Subcutaneous adipose tissue (tissue), 4 donors: Measurements from ENCODE around the gene HMGA1. TPM values are rescaled to one million over a fixed set of nuclear protein-coding genes. Genes with fewer than 3 reads are reported as not detected.

Source experiments
- total RNA-seq, 4 donors: library from RNA; depleted of rRNA; stranded (reverse); fragments of >200 nt; gene quantifications; one replicate each; pipeline ENCODE4 v1.1.0, GENCODE V29; 2016
- TF ChIP-seq, protein P1 (sequence below): fragments of 450-650 bp; IDR thresholded peaks from one replicate; pipeline ENCODE4 v1.5.1; 2016; ENCODE audit warnings: low read depth, mild to moderate bottlenecking, control low read depth, antibody characterized with exemption, moderate library complexity

Gene HMGA1
- total RNA-seq, 4 donors from 2014 or later: 10.3 to 21.4 (median 13.5) TPM

DNA sequence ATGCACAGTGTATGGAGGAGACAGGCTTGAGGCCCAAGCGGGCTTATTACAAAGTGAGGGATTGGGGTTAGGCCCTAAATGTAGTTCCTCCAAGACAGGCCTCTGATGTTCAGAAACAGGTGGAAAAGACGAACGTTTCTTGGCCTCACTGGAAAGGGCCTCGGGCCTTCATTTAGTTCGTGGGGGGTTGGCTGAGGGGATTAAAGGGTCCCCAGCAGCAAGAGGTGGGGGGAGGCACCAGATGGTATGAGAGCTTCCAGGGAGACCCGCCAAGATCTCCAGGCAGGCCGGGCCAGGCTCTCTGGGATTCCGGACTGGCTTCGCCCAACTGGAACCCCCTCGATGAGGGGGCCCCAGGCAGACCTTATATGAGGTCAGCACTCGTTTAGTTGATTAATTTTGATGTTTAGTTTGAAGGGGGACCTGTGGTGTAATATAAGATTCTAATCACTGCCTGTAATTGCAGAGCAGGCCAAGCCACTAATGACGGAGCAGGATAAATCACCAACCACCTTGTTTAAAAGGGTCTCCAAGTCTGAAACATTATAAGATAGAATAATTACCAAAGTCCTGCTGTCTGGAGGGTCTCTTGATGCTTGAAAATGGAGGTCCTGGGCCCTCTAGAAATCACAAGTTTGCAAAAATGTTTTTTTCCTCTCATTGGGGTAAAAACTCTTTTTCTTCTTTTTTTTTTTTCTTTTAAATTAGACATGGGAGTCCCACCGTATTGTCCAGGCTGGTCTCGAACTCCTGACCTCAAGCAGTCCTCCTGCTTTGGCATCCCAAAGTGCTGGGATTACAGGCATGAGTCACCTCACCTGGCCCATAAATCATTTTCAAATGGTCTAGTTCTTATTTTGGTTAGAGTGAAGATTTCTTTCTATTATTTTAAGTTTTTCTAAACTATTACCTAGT is 2.2 kb downstream of the HMGA1 start:
- TF ChIP-seq, protein P1, sequence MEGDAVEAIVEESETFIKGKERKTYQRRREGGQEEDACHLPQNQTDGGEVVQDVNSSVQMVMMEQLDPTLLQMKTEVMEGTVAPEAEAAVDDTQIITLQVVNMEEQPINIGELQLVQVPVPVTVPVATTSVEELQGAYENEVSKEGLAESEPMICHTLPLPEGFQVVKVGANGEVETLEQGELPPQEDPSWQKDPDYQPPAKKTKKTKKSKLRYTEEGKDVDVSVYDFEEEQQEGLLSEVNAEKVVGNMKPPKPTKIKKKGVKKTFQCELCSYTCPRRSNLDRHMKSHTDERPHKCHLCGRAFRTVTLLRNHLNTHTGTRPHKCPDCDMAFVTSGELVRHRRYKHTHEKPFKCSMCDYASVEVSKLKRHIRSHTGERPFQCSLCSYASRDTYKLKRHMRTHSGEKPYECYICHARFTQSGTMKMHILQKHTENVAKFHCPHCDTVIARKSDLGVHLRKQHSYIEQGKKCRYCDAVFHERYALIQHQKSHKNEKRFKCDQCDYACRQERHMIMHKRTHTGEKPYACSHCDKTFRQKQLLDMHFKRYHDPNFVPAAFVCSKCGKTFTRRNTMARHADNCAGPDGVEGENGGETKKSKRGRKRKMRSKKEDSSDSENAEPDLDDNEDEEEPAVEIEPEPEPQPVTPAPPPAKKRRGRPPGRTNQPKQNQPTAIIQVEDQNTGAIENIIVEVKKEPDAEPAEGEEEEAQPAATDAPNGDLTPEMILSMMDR: no peak

GRCh38 chr6:34239500-34239825 is 2.8 kb downstream of the HMGA1 start:
- TF ChIP-seq, protein P1: no peak

- TF ChIP-seq, protein P1: no peak
Observed at GRCh38 chr6:34239893-34240292, 3.2 kb downstream of the HMGA1 start.

GRCh38 chr6:34240329-34241248 is 3.9 kb downstream of the HMGA1 start:
- TF ChIP-seq, protein P1: no peak

GRCh38 chr6:34241351-34242215 is 4.9 kb downstream of the HMGA1 start:
- TF ChIP-seq, protein P1: no peak

DNA sequence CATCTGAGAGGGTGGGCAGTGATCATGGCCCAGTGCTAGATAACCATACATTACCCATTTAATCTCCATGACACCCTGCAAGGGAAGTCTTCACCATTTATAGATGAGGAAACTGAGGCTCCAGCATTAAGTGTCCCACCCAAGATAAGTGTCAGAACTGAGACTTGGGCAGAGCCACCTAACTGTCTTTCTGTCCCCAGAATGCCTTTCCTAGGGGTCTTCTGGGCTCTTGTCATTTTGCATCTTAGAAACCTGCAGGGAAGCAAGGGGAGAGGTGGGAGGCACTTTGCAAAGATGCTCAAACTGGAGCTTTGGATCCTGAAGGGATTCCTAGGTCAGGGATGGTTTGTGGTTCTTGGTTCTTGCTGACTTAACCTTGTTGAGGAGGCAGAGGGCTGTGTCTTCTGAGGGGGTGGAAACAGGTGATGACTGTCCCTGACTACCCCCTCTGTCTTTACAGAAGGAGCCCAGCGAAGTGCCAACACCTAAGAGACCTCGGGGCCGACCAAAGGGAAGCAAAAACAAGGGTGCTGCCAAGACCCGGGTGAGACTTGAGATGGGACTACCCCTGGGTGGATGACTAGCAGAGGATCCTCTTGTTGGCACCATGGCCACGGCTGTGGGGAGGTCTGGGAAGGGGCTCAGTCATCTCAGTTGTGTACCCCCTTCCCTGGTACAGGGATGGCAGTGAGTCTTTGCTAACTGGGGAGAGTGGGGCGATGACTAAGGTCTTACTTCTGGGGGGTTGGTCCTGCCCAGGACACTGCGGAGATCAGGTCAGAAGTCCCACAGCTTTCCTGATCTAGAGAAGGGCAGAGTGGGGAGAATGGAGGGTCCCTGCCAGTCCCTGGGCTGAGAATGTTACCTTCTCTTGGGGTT is 5.8 kb downstream of the HMGA1 start:
- TF ChIP-seq, protein P1: no peak
